ENCODE data around the gene LINC00632.

- peak; percentile 76 for TF ChIP-seq CTCF (IDR thresholded peaks at IDR 0.05)
- no peak for TF ChIP-seq RARB (CRISPR knock-in tag; IDR thresholded peaks at IDR 0.05)
- TF ChIP-seq RNF2 (IDR thresholded peaks at IDR 0.05; ENCODE audit: borderline replicate concordance, low read depth) = no peak
- no peak for TF ChIP-seq HOXA7 (CRISPR knock-in tag; IDR thresholded peaks at IDR 0.05)
- no peak for TF ChIP-seq CEBPB (IDR thresholded peaks at IDR 0.05)
- TF ChIP-seq SMC3 (IDR thresholded peaks at IDR 0.05) = peak; percentile 72
- no peak for TF ChIP-seq PBX3 (IDR thresholded peaks at IDR 0.05)
- no peak for TF ChIP-seq MAFK (IDR thresholded peaks at IDR 0.05; ENCODE audit: partially characterized antibody)
- no peak for TF ChIP-seq POLR2A (IDR thresholded peaks at IDR 0.05; ENCODE audit: low read length)
- TF ChIP-seq PHF8 (IDR thresholded peaks at IDR 0.05; ENCODE audit: borderline replicate concordance, low read depth) = no peak
Observed at GRCh38 chrX:140766024-140766611, 56.6 kb downstream of the LINC00632 start.
